Endodermal cell (in vitro differentiated cells): ENCODE data around the gene ERBB4. TPM values are rescaled to one million over a fixed set of nuclear protein-coding genes. Genes with fewer than 3 reads are reported as not detected.

Experiments
- DNase-seq: peaks from one replicate; pipeline ENCODE4 v3.0.0-alpha.2; 2017
- H3K27ac ChIP-seq: 2 replicates; pipeline ENCODE4 v1.5.1; 2013; ENCODE audit warnings: mild to moderate bottlenecking, low read depth, low read length, moderate library complexity
- H3K27me3 ChIP-seq: 2 replicates; pipeline ENCODE4 v1.6.1; 2013; ENCODE audit warnings: mild to moderate bottlenecking, low read length, moderate library complexity; ENCODE audit not compliant: insufficient read depth, control insufficient read depth, poor library complexity, severe bottlenecking
- H3K36me3 ChIP-seq: 2 replicates; pipeline ENCODE4 v1.7.0; 2013; ENCODE audit warnings: mild to moderate bottlenecking, low read length, moderate library complexity; ENCODE audit not compliant: control insufficient read depth, insufficient read depth
- H3K4me1 ChIP-seq: one replicate; pipeline ENCODE4 v1.7.0; 2013; ENCODE audit warnings: low read length; ENCODE audit not compliant: control insufficient read depth, insufficient read depth
- H3K4me3 ChIP-seq: 2 replicates; pipeline ENCODE4 v1.5.1; 2013; ENCODE audit warnings: mild to moderate bottlenecking, low read length, moderate library complexity
- H3K9ac ChIP-seq: 2 replicates; pipeline ENCODE4 v1.6.1; 2013; ENCODE audit warnings: mild to moderate bottlenecking, low read length, moderate library complexity; ENCODE audit not compliant: poor library complexity, severe bottlenecking; ENCODE audit errors: extremely low read depth
- H3K9me3 ChIP-seq: 2 replicates; pipeline ENCODE4 v1.6.1; 2013; ENCODE audit warnings: mild to moderate bottlenecking, low read length, moderate library complexity; ENCODE audit not compliant: control insufficient read depth
- H3K27ac Mint-ChIP-seq: 2 replicates; pipeline ENCODE4 v1.8.0; 2020; ENCODE audit warnings: mixed read lengths
- H3K27me3 Mint-ChIP-seq: 2 replicates; pipeline ENCODE4 v1.8.0; 2021; ENCODE audit warnings: mild to moderate bottlenecking, mixed read lengths; ENCODE audit not compliant: insufficient read depth
- H3K36me3 Mint-ChIP-seq: 2 replicates; pipeline ENCODE4 v1.8.0; 2020; ENCODE audit warnings: low read depth, mixed read lengths
- H3K4me1 Mint-ChIP-seq: 2 replicates; pipeline ENCODE4 v1.8.0; 2020; ENCODE audit warnings: mixed read lengths
- H3K4me3 Mint-ChIP-seq: 2 replicates; pipeline ENCODE4 v1.8.0; 2020; ENCODE audit warnings: mild to moderate bottlenecking, moderate library complexity, mixed read lengths
- H3K9me3 Mint-ChIP-seq: 2 replicates; pipeline ENCODE4 v1.8.0; 2020; ENCODE audit warnings: mild to moderate bottlenecking, mixed read lengths
- CTCF ChIP-seq: fragments of 200-600 bp; sonication (generic); conservative IDR thresholded peaks from 2 replicates; pipeline ENCODE4 v1.5.0; 2021; ENCODE audit warnings: antibody characterized with exemption, mild to moderate bottlenecking
- WGBS, 2 experiments: methylation state at CpG; one replicate each; pipeline versions ENCODE4 v1.1.5 to v1.1.7; 2013; ENCODE audit warnings: missing lambda C conversion rate in 2 of 2, mixed read lengths in 1 of 2; ENCODE audit not compliant: insufficient coverage in 1 of 2, insufficient read length in 1 of 2; 5-methylcytosine and 5-hydroxymethylcytosine counted together
- total RNA-seq, 2 donors: library from RNA; stranded (reverse); fragmentation: NEBNext Ultra II Directional in 1 of 2; extraction: Animal tissue kit (Norgen Biotek cat#: 25700) in 1 of 2; gene quantifications; 2 replicates in 1 of 2; 3 replicates in 1 of 2; pipeline ENCODE4 v1.2.1, GENCODE V29; 2021

The ERBB4 gene
- total RNA-seq, 2 donors from 2014 or later: 154 to 158 TPM

- H3K36me3 ChIP-seq: no peaks in the 10 kb centered on the region
- Mint-ChIP-seq H3K4me1 (no peaks in the 10 kb centered on the region), H3K27me3 (no peaks in the 10 kb centered on the region), H3K27ac (no peak overlapping the region), H3K4me3 (no peak overlapping the region), H3K9me3 (no peaks in the 10 kb centered on the region), H3K36me3 (no peaks in the 10 kb centered on the region)
- no peak overlapping the region for H3K9ac ChIP-seq
- no peak overlapping the region for H3K27ac ChIP-seq
- no peak for DNase-seq
- no peaks in the 10 kb centered on the region for H3K27me3 ChIP-seq
- no peak for TF ChIP-seq CTCF
- 94% methylated on average over 2 of the region's 3 CpGs; no CpG with 5 or more reads in 1 of the 2 experiments for WGBS, 2 experiments
- H3K4me1 ChIP-seq: no peaks in the 10 kb centered on the region
- no peak overlapping the region for H3K4me3 ChIP-seq
- H3K9me3 ChIP-seq: no peaks in the 10 kb centered on the region
Measured at GRCh38 chr2:211836409-211836808, 702.2 kb downstream of the ERBB4 start.

GRCh38 chr2:211835695-211836094 lies 702.9 kb downstream of the ERBB4 start:
- no peak overlapping the region for H3K27ac Mint-ChIP-seq

GRCh38 chr2:211833582-211834279 lies 704.9 kb downstream of the ERBB4 start:
- Histone ChIP-seq H3K9me3 (no peaks in the 10 kb centered on the region), H3K27ac (no peak overlapping the region), H3K27me3 (no peaks in the 10 kb centered on the region), H3K9ac (no peak overlapping the region), H3K36me3 (no peaks in the 10 kb centered on the region), H3K4me3 (no peak overlapping the region), H3K4me1 (no peaks in the 10 kb centered on the region)
- H3K36me3 Mint-ChIP-seq: no peaks in the 10 kb centered on the region
- H3K4me3 Mint-ChIP-seq: no peak overlapping the region
- H3K4me1 Mint-ChIP-seq: no peaks in the 10 kb centered on the region
- WGBS, 2 experiments: 76% methylated on average over 4 of the region's 4 CpGs; no CpG with 5 or more reads in 1 of the 2 experiments
- no peaks in the 10 kb centered on the region for H3K27me3 Mint-ChIP-seq
- no peak for DNase-seq
- no peak overlapping the region for H3K27ac Mint-ChIP-seq
- TF ChIP-seq CTCF: no peak
- no peaks in the 10 kb centered on the region for H3K9me3 Mint-ChIP-seq

More at GRCh38 chr2:211835695-211836094, 702.9 kb downstream of the ERBB4 start:
- Mint-ChIP-seq H3K27me3 (no peaks in the 10 kb centered on the region), H3K4me1 (no peaks in the 10 kb centered on the region), H3K4me3 (no peak overlapping the region), H3K9me3 (no peaks in the 10 kb centered on the region), H3K36me3 (no peaks in the 10 kb centered on the region)
- H3K4me3 ChIP-seq: no peak overlapping the region
- no peaks in the 10 kb centered on the region for H3K36me3 ChIP-seq
- 82 to 92% methylated on average over 2 of the region's 2 CpGs for WGBS, 2 experiments
- no peaks in the 10 kb centered on the region for H3K9me3 ChIP-seq
- H3K9ac ChIP-seq: no peak overlapping the region
- no peak for DNase-seq
- no peak for TF ChIP-seq CTCF
- no peaks in the 10 kb centered on the region for H3K27me3 ChIP-seq
- no peak overlapping the region for H3K27ac ChIP-seq
- no peaks in the 10 kb centered on the region for H3K4me1 ChIP-seq
